GM12878 (cell line): ENCODE measurements around the gene ATXN2. TPM values are rescaled to one million over a fixed set of nuclear protein-coding genes. Genes with fewer than 3 reads are reported as not detected.

Source experiments
- ATAC-seq: fragments of 200-7000 bp; cut with Tn5 transposase; 3 replicates; pipeline ENCODE4 v1.9.1; 2020; ENCODE audit warnings: mild to moderate bottlenecking, moderate library complexity
- BruUV-seq: library from RNA; stranded (reverse); fragments of 400-500 nt; replicated peaks from 2 replicates; lab custom pipeline; 2021; lab: Mats Ljungman, UMichigan
- CTCF ChIA-PET: fragments of 300-600 bp; sonication (Branson Sonifier 250); formaldehyde crosslinking; extraction: SDS; loops from one replicate; lab custom pipeline; 2021; ENCODE audit warnings: inconsistent platforms; lab: Yijun Ruan, JAX
- POLR2A ChIA-PET: fragments of 350-600 bp; formaldehyde crosslinking; extraction: SDS; loops from one replicate; lab custom pipeline; 2021; ENCODE audit warnings: inconsistent platforms; lab: Charles Lee
- RAD21 ChIA-PET: fragments of 300-600 bp; sonication (Branson Sonifier 250); formaldehyde crosslinking; loops from one replicate; lab custom pipeline; 2023; ENCODE audit warnings: antibody characterized with exemption; ENCODE audit not compliant: unreplicated experiment; lab: Charles Lee
- SMC1A ChIA-PET: fragments of 300-600 bp; sonication (Branson Sonifier 250); formaldehyde crosslinking; loops from one replicate; lab custom pipeline; 2023; ENCODE audit not compliant: unreplicated experiment, uncharacterized antibody; lab: Charles Lee
- DNase-seq: peaks from one replicate; pipeline ENCODE4 v3.0.0-alpha.2; 2011; ENCODE audit warnings: low read depth, low spot score
- FAIRE-seq: peaks from 3 replicates; lab custom pipeline; 2011; peaks lifted over from hg19 to GRCh38; lab: Jason Lieb, UNC
- H2AFZ ChIP-seq: 2 replicates; pipeline ENCODE4 v1.6.0; 2011; ENCODE audit warnings: low read depth, low read length, control low read depth; ENCODE audit not compliant: control insufficient read depth
- H3K27ac ChIP-seq: 2 replicates; pipeline ENCODE4 v1.5.1; 2011; ENCODE audit warnings: control low read depth; ENCODE audit not compliant: control insufficient read depth, insufficient read depth
- H3K27me3 ChIP-seq, 2 experiments: replicated peaks in 1 of 2; 2 replicates each; pipeline versions ENCODE4 v1.6.0 to v1.6.1; 2011; ENCODE audit warnings: low read length in 1 of 2; ENCODE audit not compliant: control insufficient read depth in 2 of 2, insufficient read depth in 2 of 2
- H3K36me3 ChIP-seq, 2 experiments: 2 replicates each; pipeline ENCODE4 v1.5.1; 2011; ENCODE audit warnings: low read length in 1 of 2; ENCODE audit not compliant: control insufficient read depth in 2 of 2, insufficient read depth in 2 of 2
- H3K4me1 ChIP-seq: 2 replicates; pipeline ENCODE4 v1.6.1; 2011; ENCODE audit warnings: mild to moderate bottlenecking, low read length, moderate library complexity, mixed read lengths; ENCODE audit not compliant: control insufficient read depth, insufficient read depth
- H3K4me2 ChIP-seq: 2 replicates; pipeline ENCODE4 v1.6.0; 2011; ENCODE audit warnings: control low read depth; ENCODE audit not compliant: control insufficient read depth, insufficient read depth
- H3K4me3 ChIP-seq: fragments of 200-600 bp; sonication (generic); 2 replicates; pipeline ENCODE4 v1.5.1; 2016
- H3K79me2 ChIP-seq: 2 replicates; pipeline ENCODE4 v1.6.0; 2011; ENCODE audit warnings: low read length; ENCODE audit not compliant: control insufficient read depth, insufficient read depth
- H3K9ac ChIP-seq: 2 replicates; pipeline ENCODE4 v1.8.0; 2011; ENCODE audit warnings: low read length, control low read depth, mixed read lengths; ENCODE audit not compliant: control insufficient read depth, insufficient read depth
- H3K9me3 ChIP-seq: replicated peaks from 3 replicates; pipeline ENCODE4 v1.5.1; 2011; ENCODE audit warnings: mild to moderate bottlenecking, low read length; ENCODE audit not compliant: control insufficient read depth, insufficient read depth
- H4K20me1 ChIP-seq: 2 replicates; pipeline ENCODE4 v1.6.0; 2011; ENCODE audit not compliant: control insufficient read depth, insufficient read depth
- ATF2 ChIP-seq: IDR thresholded peaks from 2 replicates; pipeline ENCODE4 v1.6.1; 2012; ENCODE audit warnings: low read length, inconsistent platforms
- ATF3 ChIP-seq: IDR thresholded peaks from 2 replicates; pipeline ENCODE4 v1.6.1; 2011; ENCODE audit warnings: low read depth, mild to moderate bottlenecking, low read length, moderate library complexity, borderline replicate concordance; ENCODE audit errors: extremely low read depth
- BACH1 ChIP-seq: fragments of 450-650 bp; IDR thresholded peaks from 2 replicates; pipeline ENCODE4 v1.6.1; 2017; ENCODE audit warnings: mild to moderate bottlenecking, borderline replicate concordance
- BRCA1 ChIP-seq: IDR thresholded peaks from 2 replicates; pipeline ENCODE4 v1.6.1; 2011; ENCODE audit warnings: low read depth, low read length, improper control_type of control experiment
- CUX1 ChIP-seq: IDR thresholded peaks from 2 replicates; pipeline ENCODE4 v1.6.1; 2012; ENCODE audit warnings: improper control_type of control experiment, low read depth, low read length; ENCODE audit not compliant: insufficient replicate concordance
- DPF2 ChIP-seq: fragments of 450-650 bp; IDR thresholded peaks from 2 replicates; pipeline ENCODE4 v1.6.1; 2017; ENCODE audit warnings: mild to moderate bottlenecking
- E2F8 ChIP-seq: fragments of 450-650 bp; IDR thresholded peaks from 2 replicates; pipeline ENCODE4 v1.6.1; 2018; ENCODE audit warnings: mild to moderate bottlenecking, low read depth, moderate library complexity; ENCODE audit not compliant: partially characterized antibody
- JUNB ChIP-seq: IDR thresholded peaks from 2 replicates; pipeline ENCODE4 v1.6.1; 2016; ENCODE audit warnings: antibody characterized with exemption, mild to moderate bottlenecking
- NR2C2 ChIP-seq: IDR thresholded peaks from 2 replicates; pipeline ENCODE4 v1.6.1; 2011; ENCODE audit warnings: borderline replicate concordance, low read depth; ENCODE audit not compliant: control insufficient read depth, insufficient read length
- SMC3 ChIP-seq: IDR thresholded peaks from 2 replicates; pipeline ENCODE4 v1.6.1; 2011; ENCODE audit warnings: low read length, improper control_type of control experiment, borderline replicate concordance
- STAT3 ChIP-seq: IDR thresholded peaks from 2 replicates; pipeline ENCODE4 v1.6.1; 2011; ENCODE audit warnings: low read depth, low read length, improper control_type of control experiment
- TCF12 ChIP-seq: IDR thresholded peaks from 2 replicates; pipeline ENCODE4 v1.6.1; 2011; ENCODE audit warnings: low read depth, mild to moderate bottlenecking, low read length
- TCF7 ChIP-seq: IDR thresholded peaks from 2 replicates; pipeline ENCODE4 v1.6.1; 2014; ENCODE audit warnings: antibody characterized with exemption, borderline replicate concordance
- YBX1 ChIP-seq: fragments of 450-650 bp; IDR thresholded peaks from 2 replicates; pipeline ENCODE4 v1.6.1; 2016; ENCODE audit warnings: antibody characterized with exemption
- ZNF274 ChIP-seq: IDR thresholded peaks from one replicate; pipeline ENCODE4 v1.8.0; 2011; ENCODE audit not compliant: insufficient read length, insufficient read depth
- WGBS: methylation state at CpG from one replicate; pipeline ENCODE4 v1.1.6; 2016; ENCODE audit warnings: low lambda C conversion rate; ENCODE audit not compliant: insufficient replicate concordance, insufficient coverage; ENCODE audit errors: missing lambda C conversion rate; 5-methylcytosine and 5-hydroxymethylcytosine counted together
- in situ Hi-C: fragments of 300-500 bp; cut with MboI; formaldehyde crosslinking; loops from 9 replicates; pipeline ENCODE4 v1.14.3; 2018; ENCODE audit warnings: mixed read lengths
- intact Hi-C: fragments of 100-400 bp; cut with micrococcal nuclease; formaldehyde crosslinking; loops from one replicate; pipeline ENCODE4 v1.14.2; 2022; ENCODE audit not compliant: unreplicated experiment
- polyA plus RNA-seq, 11 experiments: library from polyadenylated mRNA; depleted of rRNA in 4 of 11; unstranded in 6 of 11; stranded (reverse) in 5 of 11; fragments of >200 nt; fragmentation: Nextera tagmentation in 4 of 11; fragmentation: Illumina TruSeq in 1 of 11; extraction: Ambion mirVana in 4 of 11; extraction: Trizol in 1 of 11; gene quantifications; 1 replicate in 1 of 11; 2 replicates in 10 of 11; pipeline versions ENCODE4 v1.2.1 to v1.2.3, GENCODE V29; 2011 to 2016; ENCODE audit warnings: inconsistent platforms in 2 of 11, missing spikeins in 2 of 11, low read depth in 1 of 11
- total RNA-seq, 4 experiments: library from RNA; depleted of rRNA in 3 of 4; stranded (reverse); fragments of >200 nt in 3 of 4; fragmentation: Illumina TruSeq in 1 of 4; extraction: Trizol in 1 of 4; gene quantifications; 2 replicates each; pipeline versions ENCODE4 v1.2.1 to v1.2.3, GENCODE V29; 2013 to 2021

Gene ATXN2
- total and polyA plus RNA-seq, 10 of the 15 experiments (the other 5 are each of a cell fraction or from before 2014, with no cell fraction given), result 8.8 to 31.5 (median 19.0) TPM

GRCh38 chr12:111590552-111590951, 8.6 kb downstream of the ATXN2 start:
- 90% methylated on average over 6 of the region's 6 CpGs for WGBS
- ChIA-PET POLR2A (no interaction called here), SMC1A (no interaction called here), CTCF (interaction anchor here (0.6 kb wide), 1 partner anchor 474 kb away, joined by 3 read pairs; no protein-coding TSS in a partner anchor), RAD21 (no interaction called here)
- in situ Hi-C loops, result no loop called here
- Histone ChIP-seq H3K36me3 (peaks cover 0 to 3% of the 10 kb centered on the region in 2 experiments; a peak in 1 of 4 replicates), H3K4me1 (no peaks in the 10 kb centered on the region; the same call in 1 of the 2 replicates), H3K79me2 (peaks cover 63% of the 10 kb centered on the region), H4K20me1 (no peaks in the 10 kb centered on the region), H3K27ac (no peak overlapping the region), H3K4me3 (no peak overlapping the region), H2AFZ (no peak overlapping the region), H3K27me3 (no peaks in the 10 kb centered on the region), H3K9ac (no peak overlapping the region), H3K4me2 (no peak overlapping the region), H3K9me3 (no peaks in the 10 kb centered on the region)
- TF ChIP-seq YBX1 (no peak), TCF7 (no peak), BACH1 (no peak), DPF2 (no peak), ATF2 (no peak), CUX1 (no peak), NR2C2 (no peak), E2F8 (no peak), ZNF274 (no peak), BRCA1 (no peak), SMC3 (no peak), JUNB (no peak), ATF3 (no peak), TCF12 (no peak), STAT3 (no peak)
- ATAC-seq (no peak), DNase-seq (no peak), FAIRE-seq (no peak)
- no TSS peak for BruUV-seq
- intact Hi-C loops, result no loop called here
